Ishikawa (cell line): ENCODE results near the gene SOX12.
A peak's percentile ranks its signal among the peaks of the same experiment; 100 is the strongest.

Experiments used
- CEBPB ChIP-seq: IDR thresholded peaks from 2 replicates; pipeline ENCODE4 v1.6.1; 2012
- CREB1 ChIP-seq: IDR thresholded peaks from 2 replicates; pipeline ENCODE4 v1.6.1; 2012; ENCODE audit warnings: low read depth
- EGR1 ChIP-seq: IDR thresholded peaks from 2 replicates; pipeline ENCODE4 v1.6.1; 2012
- EP300 ChIP-seq: IDR thresholded peaks from 2 replicates; pipeline ENCODE4 v1.6.1; 2012; ENCODE audit warnings: borderline replicate concordance
- FOXM1 ChIP-seq: IDR thresholded peaks from 2 replicates; pipeline ENCODE4 v1.6.1; 2012; ENCODE audit warnings: low read depth, borderline replicate concordance
- MAX ChIP-seq: IDR thresholded peaks from 2 replicates; pipeline ENCODE4 v1.6.1; 2012
- NFIC ChIP-seq: IDR thresholded peaks from 2 replicates; pipeline ENCODE4 v1.6.1; 2012
- RAD21 ChIP-seq: IDR thresholded peaks from 2 replicates; pipeline ENCODE4 v1.6.1; 2012; ENCODE audit warnings: low read depth
- REST ChIP-seq: IDR thresholded peaks from 2 replicates; pipeline ENCODE4 v1.6.1; 2012; ENCODE audit warnings: low read depth, mild to moderate bottlenecking
- TAF1 ChIP-seq: IDR thresholded peaks from 2 replicates; pipeline ENCODE4 v1.6.1; 2012; ENCODE audit warnings: low read depth, mild to moderate bottlenecking
- TCF12 ChIP-seq: IDR thresholded peaks from 2 replicates; pipeline ENCODE4 v1.6.1; 2012; ENCODE audit warnings: low read depth
- TEAD4 ChIP-seq: IDR thresholded peaks from 2 replicates; pipeline ENCODE4 v1.6.1; 2012
- USF1 ChIP-seq: IDR thresholded peaks from 2 replicates; pipeline ENCODE4 v1.6.1; 2012
- YY1 ChIP-seq: IDR thresholded peaks from 2 replicates; pipeline ENCODE4 v1.6.1; 2012; ENCODE audit warnings: low read depth
- ZBTB7A ChIP-seq: IDR thresholded peaks from 2 replicates; pipeline ENCODE4 v1.6.1; 2012; ENCODE audit warnings: low read depth

Gene SOX12

GRCh38 chr20:347640-348484 is 22.5 kb downstream of the SOX12 start:
- TF ChIP-seq TCF12 (peak; percentile 36; the same call in 1 of the 2 replicates), FOXM1 (no peak; the same call in 1 of the 2 replicates), RAD21 (no peak), TEAD4 (peak; percentile 26; the same call in 1 of the 2 replicates), MAX (peak; percentile 76), CREB1 (peak; percentile 40; the same call in 1 of the 2 replicates), CEBPB (no peak), ZBTB7A (peak; percentile 33; the same call in 1 of the 2 replicates), EP300 (0 out of 2 replicates have a peak, but pooled peaks have one; percentile 31), EGR1 (peak; percentile 26; the same call in 1 of the 2 replicates), YY1 (peak; percentile 80), TAF1 (peak; percentile 45)

GRCh38 chr20:348972-349841 is 23.9 kb downstream of the SOX12 start:
- TF ChIP-seq TAF1 (no peak), ZBTB7A (no peak), NFIC (no peak), TCF12 (no peak), CREB1 (no peak), EGR1 (no peak), EP300 (no peak), TEAD4 (no peak), RAD21 (no peak), USF1 (no peak), FOXM1 (no peak), YY1 (no peak), CEBPB (no peak), REST (no peak), MAX (no peak)

- TF ChIP-seq CREB1 (no peak), MAX (no peak), FOXM1 (no peak), NFIC (no peak), TCF12 (no peak), TEAD4 (no peak)
These were observed 27.8 kb downstream of the SOX12 start for GRCh38 chr20:353166-353565.

- TF ChIP-seq TCF12 = no peak
- TF ChIP-seq TEAD4 = no peak
- TF ChIP-seq RAD21 = peak; percentile 97
- TF ChIP-seq MAX = no peak
- no peak for TF ChIP-seq EGR1
- TF ChIP-seq ZBTB7A = 0 out of 2 replicates have a peak, but pooled peaks have one; percentile 64
- TF ChIP-seq REST = no peak
These were observed 29.1 kb downstream of the SOX12 start for GRCh38 chr20:354298-354977.

GRCh38 chr20:356745-357144 is 31.4 kb downstream of the SOX12 start:
- TF ChIP-seq EP300 (no peak), CEBPB (no peak), USF1 (no peak), FOXM1 (no peak), NFIC (no peak), MAX (no peak), CREB1 (no peak), TAF1 (no peak), ZBTB7A (no peak), REST (no peak), TCF12 (no peak), YY1 (no peak), EGR1 (no peak), TEAD4 (no peak), RAD21 (no peak)
